Activated CD4-positive, alpha-beta T cell treated with anti-CD3 and anti-CD28 coated beads, Interleukin-2, amount 50 U/mL, for 24 hours (primary cell): ENCODE results near the gene MEIKIN.
"Not testable (repeated sequence)": the region's sequence is repeated elsewhere in the genome, so short reads cannot be mapped to it uniquely, and the experiment has no call there.

Source experiments
- DNase-seq, 2 donors: peaks; one replicate each; pipeline ENCODE4 v3.0.0-alpha.2; 2020; ENCODE audit warnings: low read depth in 1 of 2, low spot score in 1 of 2

MEIKIN gene

GRCh38 chr5:131812371-131813160 lies 132.9 kb downstream of the MEIKIN start:
- no peak for DNase-seq

GRCh38 chr5:131810510-131811249 lies 134.8 kb downstream of the MEIKIN start:
- DNase-seq, result no peak

- DNase-seq, result peak; percentile 95 to 97
These were observed 148.4 kb downstream of the MEIKIN start, which contains the start of gene FNIP1 for GRCh38 chr5:131796793-131797693. Gene FNIP1, minus strand, starts transcription at chr5:131797017. Its CDS starts 96 bp downstream, at chr5:131796921.

GRCh38 chr5:131795879-131796792 lies 149.3 kb downstream of the MEIKIN start:
- DNase-seq, result peak in 1 of 2 donors; percentile 3

- DNase-seq, result no peak
These were observed 150.2 kb downstream of the MEIKIN start for GRCh38 chr5:131795228-131795627.

GRCh38 chr5:131794586-131794985 lies 150.9 kb downstream of the MEIKIN start:
- no peak for DNase-seq

GRCh38 chr5:131792896-131793295 lies 152.6 kb downstream of the MEIKIN start:
- DNase-seq, result no peak

GRCh38 chr5:131791866-131792265 lies 153.6 kb downstream of the MEIKIN start:
- no peak for DNase-seq

GRCh38 chr5:131790550-131790949 lies 154.9 kb downstream of the MEIKIN start:
- DNase-seq, result no peak

DNA sequence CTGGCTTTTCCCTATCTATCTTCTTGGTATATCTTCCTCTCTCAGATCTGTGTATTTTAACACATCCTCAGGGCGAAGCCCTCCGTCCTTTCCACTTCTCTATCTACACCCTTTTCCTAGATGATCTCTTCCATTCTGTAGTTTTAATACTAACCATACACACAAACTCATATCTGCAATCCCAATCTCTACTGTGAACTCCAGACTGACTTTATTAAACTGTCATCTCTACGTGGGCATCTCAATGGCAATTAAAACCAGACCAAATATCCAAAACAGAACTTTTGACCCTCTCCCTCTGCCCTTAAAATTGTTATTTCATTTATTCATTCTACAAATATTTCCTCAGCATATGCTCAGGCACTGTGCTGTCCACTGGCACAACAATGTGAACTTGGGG lies 155.7 kb downstream of the MEIKIN start:
- DNase-seq, result no peak

- DNase-seq, result no peak
These were observed 157.7 kb downstream of the MEIKIN start for GRCh38 chr5:131787736-131788135.

DNA sequence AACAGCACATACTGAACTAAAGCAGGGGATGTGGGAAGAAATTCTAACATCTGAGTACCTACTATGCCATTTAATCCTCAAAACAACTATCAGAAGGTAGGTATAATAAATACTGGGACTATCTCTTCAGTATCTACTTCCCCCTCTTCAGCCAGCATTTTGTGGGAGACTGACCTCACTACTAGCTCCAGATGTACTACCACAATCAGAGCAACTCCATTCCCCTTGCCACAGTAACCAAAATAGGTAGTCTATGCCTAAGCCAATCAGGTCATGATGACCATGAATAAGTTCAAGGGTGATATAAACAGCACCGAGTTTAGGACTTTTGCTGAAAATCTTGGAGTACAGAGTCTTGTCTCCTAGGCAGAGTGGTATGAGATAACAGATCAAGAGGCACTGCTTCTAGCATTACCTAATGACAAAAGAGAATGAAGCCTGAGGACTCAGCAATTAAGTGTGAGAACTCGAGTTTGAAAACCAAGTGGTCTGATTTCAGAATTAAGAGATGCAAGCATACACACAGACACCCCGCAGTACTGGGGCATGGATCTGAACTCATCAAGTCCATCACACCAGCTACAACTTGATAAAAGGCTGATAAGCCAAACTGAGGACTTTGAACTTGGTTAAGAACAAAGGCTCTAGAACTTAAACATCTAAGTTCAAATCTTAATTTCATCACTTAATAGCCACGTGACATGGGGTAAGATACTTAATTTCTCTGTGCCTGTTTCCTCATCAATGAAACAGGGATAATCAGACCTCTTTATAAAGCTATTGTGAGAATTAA lies 158.4 kb downstream of the MEIKIN start:
- DNase-seq, result no peak

- DNase-seq, result no peak
These were observed 159.4 kb downstream of the MEIKIN start for GRCh38 chr5:131786036-131786435.

GRCh38 chr5:131783874-131784273 lies 161.6 kb downstream of the MEIKIN start:
- DNase-seq, result no peak

DNA sequence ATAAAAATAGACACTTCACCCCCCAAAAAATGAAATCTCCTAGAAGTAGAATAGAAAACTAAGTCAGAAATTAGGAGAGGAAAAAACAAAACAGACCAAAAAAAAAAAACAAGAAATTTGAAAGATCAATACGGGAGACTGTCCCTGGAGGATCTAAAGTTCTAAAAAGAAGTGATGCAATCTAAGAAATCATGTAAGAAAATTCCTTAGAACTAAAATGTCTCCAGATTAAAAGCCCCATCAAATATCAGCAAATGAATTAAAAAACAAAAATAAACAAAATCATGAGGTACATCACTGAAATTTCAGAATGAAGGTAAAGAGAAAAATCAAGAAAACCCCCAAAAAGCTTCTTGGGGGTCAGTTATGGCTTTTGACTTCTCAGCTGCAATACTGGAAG lies 162.1 kb downstream of the MEIKIN start:
- no peak for DNase-seq

DNA sequence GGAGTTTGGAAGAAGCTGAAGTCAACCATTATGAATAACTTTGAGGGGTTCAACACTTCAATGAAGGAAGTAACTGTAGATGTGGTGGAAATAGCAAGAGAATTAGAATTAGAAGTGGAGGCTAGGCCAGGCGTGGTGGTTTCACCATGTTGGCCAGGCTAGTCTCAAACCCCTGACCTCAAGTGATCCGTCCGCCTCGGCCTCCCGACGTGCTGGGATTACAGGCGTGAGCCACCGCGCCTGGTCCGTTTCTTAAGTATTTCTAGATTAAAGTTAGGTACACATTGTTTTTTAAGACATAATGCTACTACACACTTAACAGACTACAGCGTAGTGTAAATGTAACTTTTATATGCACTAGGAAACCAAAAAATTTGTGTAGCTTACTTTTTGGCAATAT lies 162.7 kb downstream of the MEIKIN start:
- DNase-seq, result no peak

DNA sequence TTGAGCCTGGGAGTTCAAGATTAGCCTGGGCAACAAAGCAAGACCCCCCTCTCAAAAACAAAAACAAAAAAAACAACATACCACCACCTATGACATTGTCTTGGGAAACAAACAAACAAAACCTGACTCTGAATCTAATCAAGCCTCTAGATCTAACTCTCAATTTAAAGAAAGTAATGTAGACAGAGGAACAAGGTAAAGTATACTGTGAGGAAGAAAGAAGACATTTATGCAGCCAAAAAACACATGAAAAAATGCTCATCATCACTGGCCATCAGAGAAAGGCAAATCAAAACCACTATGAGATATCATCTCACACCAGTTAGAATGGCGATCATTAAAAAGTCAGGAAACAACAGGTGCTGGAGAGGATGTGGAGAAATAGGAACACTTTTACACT lies 167.3 kb downstream of the MEIKIN start:
- DNase-seq, result not testable (repeated sequence)

DNA sequence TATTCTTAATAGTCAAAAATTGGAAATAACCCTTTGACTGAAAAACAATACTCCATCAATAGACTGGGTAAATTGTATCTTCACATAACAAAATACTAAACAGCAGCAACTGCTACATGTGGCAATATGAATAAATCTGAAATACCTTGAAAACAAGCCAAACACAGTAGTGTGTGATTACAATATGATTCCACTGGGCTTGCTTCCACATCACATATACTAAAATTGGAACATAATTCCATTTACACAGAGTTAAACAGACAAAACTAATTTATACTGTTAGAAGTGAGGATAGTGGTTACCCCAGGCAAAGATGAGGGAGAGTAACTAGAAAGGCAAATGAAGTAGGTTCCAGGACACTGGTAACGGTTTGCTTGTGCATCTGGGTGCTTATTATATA lies 169.0 kb downstream of the MEIKIN start:
- DNase-seq, result no peak

DNA sequence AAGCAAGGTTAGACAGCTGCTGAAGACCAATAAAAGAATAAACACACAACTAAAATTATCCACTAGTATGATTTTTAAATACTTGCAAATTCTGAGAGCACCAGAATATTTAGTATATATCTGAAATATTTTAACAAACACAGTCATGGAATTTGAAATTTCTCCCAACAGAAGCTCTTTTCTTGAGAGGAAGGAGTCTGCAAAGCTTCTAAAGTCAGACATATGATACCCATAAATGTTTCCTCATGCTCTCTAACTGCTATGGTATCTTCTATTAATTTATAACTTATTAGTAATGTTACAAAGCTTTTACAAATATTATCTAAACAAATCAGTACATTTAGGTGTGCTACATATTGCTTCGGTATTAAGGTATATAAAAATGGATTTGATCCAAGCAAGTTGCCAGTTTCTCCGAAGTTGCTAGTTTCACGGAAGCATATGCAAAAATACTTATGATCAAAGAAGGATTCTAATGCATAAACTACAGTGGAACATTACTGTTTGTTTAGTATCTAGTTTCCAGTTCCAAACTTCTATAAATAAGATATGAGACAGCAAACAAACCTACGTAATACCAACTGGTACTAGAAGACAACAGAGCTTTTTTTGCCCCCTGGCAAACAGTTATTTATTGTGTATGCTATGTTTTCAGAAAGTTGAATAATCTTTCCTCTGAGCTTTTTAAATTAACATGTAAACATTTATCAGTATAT lies 170.7 kb downstream of the MEIKIN start:
- no peak for DNase-seq
